ENCODE results near the gene ALB.
"Not testable (repeated sequence)": the region's sequence is repeated elsewhere in the genome, so short reads cannot be mapped to it uniquely, and the experiment has no call there.

The ALB gene

DNA sequence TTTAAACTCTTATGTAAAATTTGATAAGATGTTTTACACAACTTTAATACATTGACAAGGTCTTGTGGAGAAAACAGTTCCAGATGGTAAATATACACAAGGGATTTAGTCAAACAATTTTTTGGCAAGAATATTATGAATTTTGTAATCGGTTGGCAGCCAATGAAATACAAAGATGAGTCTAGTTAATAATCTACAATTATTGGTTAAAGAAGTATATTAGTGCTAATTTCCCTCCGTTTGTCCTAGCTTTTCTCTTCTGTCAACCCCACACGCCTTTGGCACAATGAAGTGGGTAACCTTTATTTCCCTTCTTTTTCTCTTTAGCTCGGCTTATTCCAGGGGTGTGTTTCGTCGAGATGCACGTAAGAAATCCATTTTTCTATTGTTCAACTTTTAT, at the start of gene ALB:
TSS of gene ALB (plus strand) at position 246 of the 400 bp plus-strand sequence. CDS start at position 287, 41 bp downstream.
- DNase-seq (ENCODE audit: low read depth in 1 of 2, low spot score in 1 of 2) = no peak

DNA sequence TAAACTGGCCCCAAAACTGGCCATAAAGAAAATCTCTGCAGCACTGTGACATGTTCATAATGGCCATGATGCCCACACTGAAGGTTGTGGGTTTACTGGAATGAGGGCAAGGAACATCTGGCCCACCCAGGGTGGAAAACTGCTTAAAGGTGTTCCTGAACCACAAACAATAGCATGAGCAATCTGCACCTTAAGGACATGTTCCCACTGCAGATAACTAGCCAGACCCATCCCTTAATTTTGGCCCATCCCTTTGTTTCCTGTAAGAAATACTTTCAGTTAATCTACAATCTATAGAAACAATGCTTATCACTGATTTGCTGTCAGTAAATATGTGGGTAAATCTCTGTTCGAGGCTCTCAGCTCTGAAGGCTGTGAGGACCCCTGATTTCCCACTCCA, 46.9 kb upstream of the ALB start:
- DNase-seq (ENCODE audit: low read depth in 1 of 2, low spot score in 1 of 2) = not testable (repeated sequence)

DNA sequence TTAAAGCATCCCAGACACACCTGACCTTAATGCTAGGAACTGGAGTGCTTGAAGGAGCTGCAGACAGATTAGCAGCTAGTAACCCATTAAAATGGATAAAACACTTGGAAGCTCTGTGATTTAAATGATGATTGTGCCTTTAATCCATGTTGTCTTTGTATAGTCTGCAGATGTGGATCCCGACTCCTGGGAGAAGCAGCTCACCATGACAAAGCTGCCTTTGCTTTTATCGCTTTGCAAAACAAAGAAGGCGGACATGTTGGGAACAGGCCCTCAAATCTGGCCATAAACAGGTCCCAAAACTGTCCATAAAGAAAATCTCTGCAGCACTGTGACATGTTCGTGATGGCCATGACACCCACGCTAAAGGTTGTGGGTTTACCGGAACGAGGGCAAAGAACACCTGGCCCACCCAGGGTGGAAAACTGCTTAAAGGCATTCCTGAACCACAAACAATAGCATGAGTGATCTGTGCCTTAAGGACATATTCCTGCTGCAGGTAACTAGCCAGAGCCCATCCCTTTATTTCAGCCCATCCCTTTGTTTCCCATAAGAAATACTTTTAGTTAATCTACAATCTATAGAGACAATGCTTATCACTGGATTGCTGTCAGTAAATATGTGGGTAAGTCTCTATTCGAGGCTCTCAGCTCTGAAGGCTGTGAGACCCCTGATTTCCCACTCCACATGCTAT, 34.4 kb upstream of the ALB start:
- not testable (repeated sequence) for DNase-seq (ENCODE audit: low read depth in 1 of 2, low spot score in 1 of 2)

DNA sequence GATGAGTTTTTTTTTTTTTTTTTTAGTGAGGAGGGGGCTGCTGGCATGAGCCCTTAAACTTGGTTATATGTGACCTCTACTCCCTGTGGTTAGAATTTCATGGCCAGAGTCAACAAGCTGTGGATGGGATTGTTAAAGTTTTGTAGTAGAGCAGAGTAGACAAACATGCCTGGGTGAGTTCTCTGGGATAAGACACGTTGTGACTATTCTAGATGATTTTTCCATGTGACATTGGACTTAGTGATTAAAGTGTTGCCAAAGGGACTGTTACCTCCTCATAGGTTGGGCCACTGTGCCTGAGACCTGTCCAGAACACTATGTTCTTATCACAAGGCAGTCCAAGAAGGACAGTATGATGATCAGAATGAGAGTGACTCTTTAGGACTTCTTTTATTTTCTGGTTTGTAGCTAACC, 28.8 kb upstream of the ALB start:
- no peak for DNase-seq (ENCODE audit: low read depth in 1 of 2, low spot score in 1 of 2)

DNA sequence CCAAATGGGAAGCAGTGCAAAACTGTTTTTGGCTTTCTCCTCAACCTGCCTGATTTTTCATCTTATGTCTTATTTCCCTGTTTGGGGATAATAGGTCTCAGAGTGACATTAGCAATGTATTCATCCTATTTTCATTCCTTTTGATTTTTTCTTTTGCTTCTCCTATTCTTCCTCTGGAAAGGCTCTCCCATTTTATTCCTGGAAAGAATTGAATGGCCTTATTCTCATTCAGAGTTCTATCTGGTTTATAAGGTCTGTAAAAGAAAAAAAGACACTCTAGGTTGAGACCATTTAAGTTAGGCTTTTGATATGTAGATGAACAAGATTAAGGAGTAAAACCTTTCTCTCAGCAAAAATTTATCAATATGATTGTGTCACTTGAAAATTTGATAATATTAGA, 27.8 kb upstream of the ALB start:
- no peak for DNase-seq (ENCODE audit: low read depth in 1 of 2, low spot score in 1 of 2)

DNA sequence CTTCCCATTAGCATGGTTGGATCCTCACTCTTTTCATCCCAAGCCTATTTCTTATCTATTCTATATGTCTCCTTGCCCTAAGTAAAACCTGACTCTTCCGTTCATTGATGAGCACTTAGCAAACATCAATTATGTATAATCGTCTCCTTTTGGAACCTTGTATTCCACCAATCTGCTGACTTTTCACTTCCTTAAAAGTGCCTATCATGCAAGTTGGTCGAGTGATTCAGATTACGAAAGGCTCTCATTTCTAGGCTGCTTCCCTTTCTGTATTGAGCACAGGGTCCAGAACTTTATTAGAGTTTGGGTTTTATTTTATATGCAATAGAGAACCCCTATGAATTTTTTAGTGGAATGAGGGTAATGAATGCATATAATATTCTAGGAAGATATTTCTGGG, 27.1 kb upstream of the ALB start:
- no peak for DNase-seq (ENCODE audit: low read depth in 1 of 2, low spot score in 1 of 2)

DNA sequence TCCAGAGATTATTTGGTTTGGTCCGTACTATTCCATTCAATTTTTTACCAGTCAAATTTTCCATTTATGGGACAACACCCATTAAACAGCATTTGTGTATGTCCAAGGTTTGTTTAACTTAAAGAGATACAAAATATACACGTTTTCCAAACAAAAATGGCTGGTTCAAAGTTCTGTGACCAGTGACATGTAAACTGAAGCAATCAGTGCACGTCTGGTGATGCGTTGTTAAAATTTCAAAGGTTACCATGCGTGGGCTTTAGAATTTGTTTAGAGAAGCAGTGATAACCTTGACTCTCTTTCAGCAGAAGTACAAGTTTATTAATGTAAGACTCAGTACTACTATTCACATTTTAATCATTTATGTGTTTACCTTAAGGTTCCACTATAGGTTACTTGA, 25.2 kb upstream of the ALB start:
- no peak for DNase-seq (ENCODE audit: low read depth in 1 of 2, low spot score in 1 of 2)

DNA sequence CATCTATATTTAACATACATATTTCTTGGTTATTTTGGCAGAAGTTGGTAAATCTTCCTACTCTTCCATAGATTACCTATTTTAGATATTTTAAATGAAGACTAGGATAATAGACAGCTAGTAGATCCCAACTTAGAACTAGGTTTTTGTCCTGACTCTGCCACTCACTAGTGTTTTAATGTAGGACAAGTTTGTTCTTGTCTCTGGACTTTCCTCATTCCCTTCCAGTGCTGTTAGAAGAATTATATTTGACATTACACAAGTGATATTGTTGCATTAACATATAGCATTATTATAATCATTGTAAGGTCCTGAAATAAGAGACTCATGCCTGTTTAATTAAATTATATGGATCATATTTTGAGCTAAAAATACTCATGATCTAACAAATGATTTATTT, 24.1 kb upstream of the ALB start:
- no peak for DNase-seq (ENCODE audit: low read depth in 1 of 2, low spot score in 1 of 2)

DNA sequence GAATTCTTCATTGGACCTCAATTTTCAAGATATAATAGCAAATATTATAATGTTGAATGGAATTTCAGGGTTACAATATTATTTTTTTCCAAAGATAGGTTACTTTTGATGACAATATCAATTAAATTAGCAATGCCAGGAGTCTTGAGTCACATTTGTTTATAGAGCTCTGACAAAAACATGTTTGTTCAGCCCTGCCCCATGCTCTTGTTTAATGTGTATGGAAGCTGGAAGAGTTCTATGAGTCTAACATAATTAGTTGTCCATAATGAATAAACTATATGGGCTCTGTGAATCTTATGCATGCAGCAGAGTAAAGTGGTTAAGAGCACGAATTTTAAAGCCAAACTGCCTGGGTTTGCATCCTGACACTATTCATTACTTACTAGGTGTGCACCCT, 22.9 kb upstream of the ALB start:
- DNase-seq (ENCODE audit: low read depth in 1 of 2, low spot score in 1 of 2) = no peak

DNA sequence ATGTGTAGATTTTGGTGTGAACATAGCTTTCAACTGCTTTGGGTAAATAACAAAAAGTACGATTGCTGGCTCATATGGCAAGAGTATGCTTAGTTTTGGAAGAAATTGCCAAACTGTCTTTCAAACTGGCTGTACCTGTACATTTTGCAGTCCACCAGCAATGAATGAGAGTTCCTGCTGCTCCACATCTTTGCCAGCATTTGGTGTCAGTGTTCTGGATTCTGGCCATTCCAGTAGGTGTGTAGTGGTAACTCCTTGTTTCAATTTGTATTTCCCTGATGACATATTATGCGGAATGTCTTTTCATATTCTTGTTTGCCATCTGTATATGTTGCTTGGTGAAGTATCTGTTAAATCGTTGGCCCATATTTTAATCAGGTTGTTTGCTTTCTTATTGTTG, 20.6 kb upstream of the ALB start:
- DNase-seq (ENCODE audit: low read depth in 1 of 2, low spot score in 1 of 2) = no peak

DNA sequence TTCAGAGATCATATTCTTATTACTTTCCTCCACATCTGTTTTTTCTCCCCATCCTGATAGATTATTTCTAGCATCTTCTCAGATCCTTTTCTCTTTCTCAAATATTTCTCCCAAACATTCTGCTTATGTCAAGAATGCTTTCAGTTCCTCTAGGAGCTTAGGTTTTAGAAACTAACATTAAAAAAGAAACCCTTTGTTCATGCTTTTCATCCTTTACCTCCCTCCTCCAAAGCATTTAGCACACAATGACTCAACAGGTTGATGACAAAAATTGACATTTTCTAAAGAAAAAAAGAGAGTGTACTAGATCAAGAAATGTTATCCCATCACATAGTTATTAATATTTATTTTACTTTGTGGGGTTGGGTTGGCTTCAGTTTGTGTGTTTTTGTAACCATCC, 16.5 kb upstream of the ALB start:
- no peak for DNase-seq (ENCODE audit: low read depth in 1 of 2, low spot score in 1 of 2)

DNA sequence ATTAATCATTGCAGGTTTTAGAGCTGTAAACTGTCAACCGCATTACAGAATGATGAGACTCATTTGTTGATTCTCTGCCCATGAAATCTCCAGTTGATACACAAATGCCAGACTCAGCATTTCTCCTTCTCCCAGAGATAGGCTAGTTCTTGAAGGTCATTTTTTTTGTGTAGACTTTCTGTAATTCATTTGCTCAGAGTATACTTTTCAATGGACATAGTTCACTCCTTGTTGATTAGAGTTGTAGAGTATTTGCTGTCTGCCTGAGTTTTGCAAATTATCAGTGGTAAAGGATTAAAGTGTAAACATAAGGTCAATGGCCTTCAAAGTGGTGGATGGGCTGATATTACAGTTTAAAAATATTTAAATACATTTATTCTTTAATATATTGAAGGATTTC, 15.2 kb upstream of the ALB start:
- no peak for DNase-seq (ENCODE audit: low read depth in 1 of 2, low spot score in 1 of 2)

DNA sequence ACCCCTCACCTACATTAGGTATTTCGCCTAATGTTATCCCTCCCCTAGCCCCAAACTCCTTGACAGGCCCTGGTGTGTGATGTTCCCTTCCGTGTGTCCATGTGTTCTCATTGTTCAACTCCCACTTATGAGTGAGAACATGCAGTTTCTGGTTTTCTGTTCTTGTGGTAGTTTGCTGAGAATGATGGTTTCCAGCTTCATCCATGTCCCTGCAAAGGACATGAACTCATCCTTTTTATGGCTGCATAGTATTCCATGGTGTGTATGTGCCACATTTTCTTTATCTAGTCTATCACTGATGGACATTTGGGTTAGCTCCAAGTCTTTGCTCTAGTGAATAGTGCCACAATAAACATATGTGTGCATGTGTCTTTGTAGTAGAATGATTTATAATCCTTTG, 14.4 kb upstream of the ALB start:
- DNase-seq (ENCODE audit: low read depth in 1 of 2, low spot score in 1 of 2) = not testable (repeated sequence)

DNA sequence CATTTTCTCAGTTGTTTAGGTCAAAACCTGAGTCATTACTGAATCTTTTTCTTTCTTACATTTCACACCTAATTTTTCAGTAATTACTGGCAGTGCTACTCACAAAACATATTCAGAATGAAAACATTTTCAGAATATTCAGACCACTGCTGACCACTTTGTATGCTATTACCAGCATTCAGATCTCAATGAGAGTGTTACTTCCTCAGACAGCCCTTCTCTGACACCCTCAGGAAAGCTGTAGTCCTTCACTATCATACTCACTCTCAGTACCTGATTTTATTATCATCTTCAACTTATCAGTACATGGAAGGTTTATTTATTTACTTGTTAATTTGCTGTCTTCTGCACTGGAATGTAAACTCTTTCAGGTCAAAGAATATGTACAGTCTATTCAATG, 12.3 kb upstream of the ALB start:
- no peak for DNase-seq (ENCODE audit: low read depth in 1 of 2, low spot score in 1 of 2)

DNA sequence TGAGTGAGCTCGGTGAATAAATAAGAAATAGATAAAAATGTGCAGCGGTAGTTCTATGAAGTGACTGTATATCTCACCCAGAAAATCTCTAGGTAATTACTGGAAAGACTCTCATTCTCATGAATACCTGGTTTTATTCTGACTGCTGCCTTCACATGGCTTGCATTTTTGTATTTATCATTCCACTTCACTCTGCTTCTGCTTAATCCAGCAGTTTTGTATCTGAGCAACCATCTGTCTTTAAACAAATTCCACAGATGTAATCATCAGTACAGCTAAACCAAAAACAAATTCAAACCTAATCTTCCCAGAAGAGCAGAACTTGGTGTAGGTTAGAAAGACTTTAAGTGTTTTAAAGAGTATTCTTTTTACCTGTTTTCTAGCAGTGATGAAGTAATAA, 11.2 kb upstream of the ALB start:
- no peak for DNase-seq (ENCODE audit: low read depth in 1 of 2, low spot score in 1 of 2)

DNA sequence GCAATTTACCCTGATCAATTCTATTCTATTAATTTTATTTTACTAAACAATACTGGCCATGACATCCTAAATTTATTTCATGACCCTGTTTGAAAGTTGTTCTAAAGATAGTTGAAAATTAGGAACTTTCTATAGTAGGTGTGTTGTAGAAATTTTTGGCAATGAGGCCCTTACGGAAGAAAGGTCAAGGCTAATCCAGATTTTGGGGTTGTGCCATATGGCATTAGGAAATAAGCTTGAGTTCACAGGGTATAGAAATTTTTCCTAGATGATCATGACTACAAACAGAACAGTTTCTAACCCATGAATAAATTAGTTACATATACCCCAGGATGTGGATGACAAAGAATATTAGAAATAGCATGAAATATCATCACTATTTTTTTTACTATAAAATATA, 7.8 kb upstream of the ALB start:
- DNase-seq (ENCODE audit: low read depth in 1 of 2, low spot score in 1 of 2) = no peak

DNA sequence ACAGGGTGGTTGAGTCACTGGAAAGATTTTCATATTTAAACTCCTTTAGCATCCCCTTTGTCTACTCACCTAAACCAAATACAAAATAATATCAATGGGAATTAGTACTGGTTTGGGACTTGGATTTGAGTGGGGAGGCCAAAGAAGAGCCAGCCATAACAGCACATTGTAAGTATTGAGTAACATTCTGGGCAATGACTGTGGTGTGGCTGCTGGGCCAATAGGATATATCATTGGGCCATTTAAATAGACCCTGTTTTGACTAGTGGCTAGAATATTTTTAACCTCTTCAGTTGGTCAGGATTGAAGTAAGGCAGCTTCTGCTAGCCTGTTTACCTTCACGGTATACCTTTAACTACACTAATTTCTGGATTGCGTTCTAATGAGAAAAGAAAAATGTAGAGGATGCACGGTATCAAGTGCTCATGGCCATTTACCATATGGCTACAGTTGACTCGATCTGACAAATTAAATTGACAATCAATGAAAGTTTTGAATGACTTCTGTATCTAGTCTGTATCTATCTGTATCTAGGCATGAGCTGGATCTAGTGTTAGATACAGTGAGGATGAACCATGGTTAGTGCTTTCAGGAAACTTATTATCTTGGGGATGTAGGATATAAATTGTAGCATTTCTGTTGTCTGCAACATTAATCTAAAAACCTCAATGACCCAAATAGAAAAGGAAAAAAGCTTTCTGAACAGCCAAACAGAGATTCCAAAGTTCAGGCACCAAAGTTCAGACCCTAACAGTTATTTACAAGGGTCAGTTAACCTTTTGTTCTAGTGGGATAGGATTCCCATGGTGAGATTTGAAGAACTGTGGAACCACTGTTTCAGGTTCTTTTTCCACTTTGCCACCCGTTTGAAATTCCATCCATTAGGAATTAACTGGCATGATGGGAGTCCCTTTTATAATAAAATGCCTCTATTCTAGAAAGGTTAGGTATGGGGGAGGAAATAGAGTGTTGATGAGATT, 6.8 kb upstream of the ALB start:
- no peak for DNase-seq (ENCODE audit: low read depth in 1 of 2, low spot score in 1 of 2)

DNA sequence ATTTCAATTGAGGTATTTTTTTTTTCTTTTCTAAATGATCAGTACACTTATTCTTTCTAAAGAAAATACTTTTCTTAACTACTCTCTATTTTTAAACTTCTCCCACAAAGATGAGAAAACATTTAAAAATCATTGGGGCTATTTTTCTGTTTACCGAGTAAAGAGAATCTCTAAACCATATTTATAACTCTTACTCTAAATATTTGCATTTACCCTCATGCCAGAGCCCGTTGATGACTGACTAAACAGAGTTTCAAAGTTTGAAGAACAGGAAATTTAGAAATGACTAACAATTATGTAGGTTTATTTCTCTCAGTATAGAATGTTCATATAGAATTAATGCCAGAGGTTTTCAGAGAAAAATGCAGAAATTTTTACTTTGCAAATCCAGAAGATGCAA, 2.7 kb upstream of the ALB start:
- no peak for DNase-seq (ENCODE audit: low read depth in 1 of 2, low spot score in 1 of 2)

DNA sequence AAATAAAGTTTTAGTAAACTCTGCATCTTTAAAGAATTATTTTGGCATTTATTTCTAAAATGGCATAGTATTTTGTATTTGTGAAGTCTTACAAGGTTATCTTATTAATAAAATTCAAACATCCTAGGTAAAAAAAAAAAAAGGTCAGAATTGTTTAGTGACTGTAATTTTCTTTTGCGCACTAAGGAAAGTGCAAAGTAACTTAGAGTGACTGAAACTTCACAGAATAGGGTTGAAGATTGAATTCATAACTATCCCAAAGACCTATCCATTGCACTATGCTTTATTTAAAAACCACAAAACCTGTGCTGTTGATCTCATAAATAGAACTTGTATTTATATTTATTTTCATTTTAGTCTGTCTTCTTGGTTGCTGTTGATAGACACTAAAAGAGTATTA, 370 bp downstream of the ALB start:
- no peak for DNase-seq (ENCODE audit: low read depth in 1 of 2, low spot score in 1 of 2)

DNA sequence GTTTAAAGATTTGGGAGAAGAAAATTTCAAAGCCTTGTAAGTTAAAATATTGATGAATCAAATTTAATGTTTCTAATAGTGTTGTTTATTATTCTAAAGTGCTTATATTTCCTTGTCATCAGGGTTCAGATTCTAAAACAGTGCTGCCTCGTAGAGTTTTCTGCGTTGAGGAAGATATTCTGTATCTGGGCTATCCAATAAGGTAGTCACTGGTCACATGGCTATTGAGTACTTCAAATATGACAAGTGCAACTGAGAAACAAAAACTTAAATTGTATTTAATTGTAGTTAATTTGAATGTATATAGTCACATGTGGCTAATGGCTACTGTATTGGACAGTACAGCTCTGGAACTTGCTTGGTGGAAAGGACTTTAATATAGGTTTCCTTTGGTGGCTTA, 1.1 kb downstream of the ALB start:
- no peak for DNase-seq (ENCODE audit: low read depth in 1 of 2, low spot score in 1 of 2)

DNA sequence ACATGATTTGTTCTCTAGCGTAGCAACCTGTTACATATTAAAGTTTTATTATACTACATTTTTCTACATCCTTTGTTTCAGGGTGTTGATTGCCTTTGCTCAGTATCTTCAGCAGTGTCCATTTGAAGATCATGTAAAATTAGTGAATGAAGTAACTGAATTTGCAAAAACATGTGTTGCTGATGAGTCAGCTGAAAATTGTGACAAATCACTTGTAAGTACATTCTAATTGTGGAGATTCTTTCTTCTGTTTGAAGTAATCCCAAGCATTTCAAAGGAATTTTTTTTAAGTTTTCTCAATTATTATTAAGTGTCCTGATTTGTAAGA, 2.4 kb downstream of the ALB start:
- DNase-seq (ENCODE audit: low read depth in 1 of 2, low spot score in 1 of 2) = no peak

DNA sequence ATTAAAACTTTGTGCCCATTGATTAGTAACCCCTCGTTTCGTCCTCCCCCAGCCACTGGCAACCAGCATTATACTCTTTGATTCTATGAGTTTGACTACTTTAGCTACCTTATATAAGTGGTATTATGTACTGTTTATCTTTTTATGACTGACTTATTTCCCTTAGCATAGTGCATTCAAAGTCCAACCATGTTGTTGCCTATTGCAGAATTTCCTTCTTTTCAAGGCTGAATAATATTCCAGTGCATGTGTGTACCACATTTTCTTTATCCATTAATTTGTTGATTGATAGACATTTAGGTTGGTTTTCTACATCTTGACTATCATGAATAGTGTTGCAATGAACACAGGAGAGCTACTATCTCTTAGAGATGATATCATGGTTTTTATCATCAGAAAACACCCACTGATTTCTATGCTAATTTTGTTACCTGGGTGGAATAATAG, 3.2 kb downstream of the ALB start:
- DNase-seq (ENCODE audit: low read depth in 1 of 2, low spot score in 1 of 2) = no peak
